HG03280 (cell line): ENCODE results near the gene DPEP1.
"Not testable (repeated sequence)": the region's sequence is repeated elsewhere in the genome, so short reads cannot be mapped to it uniquely, and the experiment has no call there.

Experiments
- ATAC-seq: cut with Tn5 transposase; IDR thresholded peaks from one replicate; pipeline ENCODE4 v1.9.1; 2021; ENCODE audit warnings: mild to moderate bottlenecking, moderate library complexity; ENCODE audit not compliant: unreplicated experiment

DPEP1 gene

GRCh38 chr16:89613231-89613953 is at the start of gene DPEP1:
TSS of gene DPEP1 (plus strand) at chr16:89613642. CDS start at chr16:89630411, 16,769 bp downstream.
- ATAC-seq, result no peak

- no peak for ATAC-seq
These were observed 48.8 kb upstream of the DPEP1 start for GRCh38 chr16:89564476-89565255.

DNA sequence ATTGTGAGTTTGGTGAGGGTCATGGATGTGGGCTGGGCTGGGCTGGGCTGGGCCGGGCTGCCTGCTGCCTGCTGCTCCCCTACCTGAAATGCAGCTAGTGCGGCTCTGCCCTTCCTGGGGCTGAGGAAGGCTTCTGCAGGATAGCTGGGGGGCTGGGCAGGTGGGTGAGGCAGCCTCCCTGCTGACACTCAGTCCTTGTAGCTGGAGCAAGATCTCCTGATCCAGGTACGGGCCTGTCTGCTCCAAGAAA is 48.3 kb upstream of the DPEP1 start:
- ATAC-seq, result no peak

DNA sequence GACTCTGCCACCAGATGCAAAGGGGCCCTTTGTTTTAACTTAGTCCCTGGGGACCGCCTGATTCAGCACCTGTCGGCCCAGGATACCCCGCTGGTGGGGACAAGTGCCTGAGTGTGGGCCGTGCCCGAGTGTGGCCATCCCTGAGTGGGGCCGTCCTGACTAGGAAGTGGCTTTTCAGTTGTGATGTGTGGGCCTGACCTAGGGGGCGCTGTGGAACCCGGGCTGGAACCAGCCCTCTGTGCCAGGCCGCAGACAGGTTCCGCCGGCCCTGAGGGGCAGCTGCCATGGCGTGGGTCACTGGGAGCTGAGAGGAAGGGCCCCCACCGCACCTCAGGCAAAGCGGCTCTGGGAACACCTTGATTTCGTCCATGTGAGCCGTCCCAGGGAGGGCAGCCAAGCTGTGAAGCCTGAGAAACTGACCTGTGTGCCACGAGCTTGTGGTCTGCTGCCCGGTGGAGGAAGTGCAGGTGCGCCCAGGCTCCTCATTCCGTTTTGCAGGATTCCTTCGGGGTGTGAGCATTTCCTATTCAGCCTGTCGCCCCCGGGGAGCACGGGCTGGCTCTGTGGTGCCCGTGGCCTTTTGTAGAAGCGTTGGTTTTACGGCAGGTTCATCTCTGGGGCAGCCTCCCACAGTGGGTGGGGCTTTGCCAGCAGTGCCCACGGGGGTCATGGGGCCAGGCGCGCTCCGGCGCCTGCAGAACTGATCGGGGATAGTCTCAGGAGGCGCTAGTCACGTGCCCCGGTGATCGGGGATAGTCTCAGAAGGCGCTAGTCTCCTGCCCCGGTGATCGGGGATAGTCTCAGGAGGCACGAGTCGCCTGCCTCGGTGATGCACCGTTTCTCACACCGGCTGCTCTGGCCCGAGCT is 47.7 kb upstream of the DPEP1 start:
- no peak for ATAC-seq

DNA sequence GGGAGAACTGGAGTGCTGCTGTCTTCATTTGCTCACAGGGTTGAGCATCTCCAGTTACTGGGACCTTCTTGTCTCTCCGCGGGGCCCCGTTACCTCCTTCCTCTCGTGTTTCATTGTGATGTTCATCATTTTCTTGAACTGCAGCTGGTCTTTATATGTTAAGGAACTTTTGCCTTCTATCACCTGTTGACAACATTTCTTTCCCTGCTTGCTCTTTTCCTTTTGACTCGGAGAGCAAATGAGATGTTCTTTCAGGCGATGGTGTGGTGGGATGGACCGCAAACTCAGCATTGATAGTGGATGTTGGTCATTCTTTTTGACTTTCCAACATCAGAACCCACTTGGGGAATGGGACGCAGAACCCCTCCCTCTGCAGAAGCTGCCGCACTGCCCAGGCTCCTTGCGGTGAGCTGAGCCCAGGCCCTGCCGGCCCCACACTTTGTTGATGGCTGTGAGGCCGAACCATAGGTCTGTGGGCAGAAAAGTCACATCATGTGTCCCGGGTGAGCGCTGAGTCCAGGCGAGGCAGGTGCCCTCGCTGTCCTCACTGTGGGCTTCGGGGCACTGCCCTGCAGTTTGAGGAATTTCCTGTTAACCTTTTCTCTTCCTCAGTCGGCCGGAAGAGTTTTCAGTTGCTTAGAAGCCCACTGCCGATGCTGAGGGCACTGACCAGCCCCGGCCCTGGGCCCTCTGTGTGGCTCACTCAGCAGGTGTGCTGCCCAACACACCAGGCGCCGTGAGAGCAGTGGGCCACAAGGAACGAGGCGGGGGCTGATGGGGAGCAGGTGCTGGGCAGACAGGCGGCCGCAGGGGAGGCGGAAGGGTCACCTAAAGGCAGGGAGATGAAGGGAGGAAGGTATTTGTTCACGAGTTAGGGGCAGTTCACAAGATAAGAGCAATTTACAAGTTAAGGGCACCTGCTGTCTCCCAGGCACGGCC is 45.5 kb upstream of the DPEP1 start:
- ATAC-seq, result no peak

DNA sequence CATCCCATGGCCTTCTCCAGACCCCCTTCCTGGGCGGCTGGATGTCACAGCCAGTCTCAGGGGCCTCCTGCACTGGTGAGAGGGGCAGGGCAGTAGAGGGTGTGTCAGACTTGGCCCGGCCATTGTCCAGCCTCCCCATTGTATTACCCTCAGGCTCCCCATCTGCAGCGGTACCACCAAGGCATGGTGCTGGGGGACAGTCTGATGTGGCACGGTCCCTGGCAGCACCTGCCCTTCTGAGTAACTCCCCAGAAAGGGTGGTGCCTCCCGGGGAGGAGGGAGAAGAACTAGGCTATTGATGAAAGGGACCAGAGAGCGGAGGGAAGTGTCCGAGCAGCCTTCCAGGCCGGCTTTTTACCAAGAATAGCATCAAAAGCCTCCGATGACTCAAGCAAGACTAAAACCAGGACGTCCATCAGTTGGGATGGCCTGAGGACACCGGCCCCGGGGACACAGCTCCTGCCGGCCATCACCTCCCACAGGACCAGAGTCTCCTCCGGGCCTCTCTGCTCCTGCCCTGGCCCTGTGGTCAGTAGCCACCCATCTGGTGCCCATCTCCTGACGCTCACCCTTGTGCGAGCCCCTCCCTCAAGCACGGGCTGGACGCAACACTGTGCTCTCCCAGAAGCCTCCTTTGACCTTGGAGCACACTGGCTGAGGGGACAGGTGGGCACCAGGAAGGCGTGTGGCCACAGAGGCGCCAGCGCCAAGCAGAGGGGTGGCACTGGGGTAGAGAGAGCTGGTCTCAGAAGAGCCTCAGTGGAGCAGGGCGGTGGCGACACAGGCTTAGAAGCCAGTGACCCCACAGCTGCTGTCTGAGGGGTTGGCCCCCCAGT is 43.7 kb upstream of the DPEP1 start:
- ATAC-seq, result no peak

DNA sequence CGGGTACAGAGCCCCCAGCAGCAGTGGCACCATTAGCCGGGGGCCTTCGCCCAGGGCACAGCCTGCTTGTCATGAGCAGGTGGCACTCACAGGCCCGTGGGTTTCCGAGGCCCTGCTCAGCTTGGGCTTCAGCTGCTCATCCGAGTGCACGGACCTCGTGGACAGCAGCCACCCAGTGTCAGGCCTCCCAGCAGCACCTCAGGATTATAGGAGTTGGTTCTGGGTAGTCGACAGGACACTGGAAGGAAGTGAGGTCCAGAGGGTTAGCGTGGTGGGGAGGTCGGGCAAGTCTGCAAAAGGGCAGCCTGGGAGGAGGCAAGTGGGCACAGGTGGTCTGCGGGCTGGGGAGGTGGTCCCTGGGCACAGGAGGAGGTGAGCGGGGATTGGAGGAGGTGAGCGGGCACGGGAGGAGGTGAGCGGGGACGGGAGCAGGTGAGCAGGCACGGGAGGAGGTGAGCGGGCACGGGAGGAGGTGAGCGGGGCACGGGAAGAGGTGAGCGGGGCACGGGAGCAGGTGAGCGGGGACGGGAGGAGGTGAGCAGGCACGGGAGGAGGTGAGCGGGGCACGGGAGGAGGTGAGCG is 43.0 kb upstream of the DPEP1 start:
- ATAC-seq, result no peak

DNA sequence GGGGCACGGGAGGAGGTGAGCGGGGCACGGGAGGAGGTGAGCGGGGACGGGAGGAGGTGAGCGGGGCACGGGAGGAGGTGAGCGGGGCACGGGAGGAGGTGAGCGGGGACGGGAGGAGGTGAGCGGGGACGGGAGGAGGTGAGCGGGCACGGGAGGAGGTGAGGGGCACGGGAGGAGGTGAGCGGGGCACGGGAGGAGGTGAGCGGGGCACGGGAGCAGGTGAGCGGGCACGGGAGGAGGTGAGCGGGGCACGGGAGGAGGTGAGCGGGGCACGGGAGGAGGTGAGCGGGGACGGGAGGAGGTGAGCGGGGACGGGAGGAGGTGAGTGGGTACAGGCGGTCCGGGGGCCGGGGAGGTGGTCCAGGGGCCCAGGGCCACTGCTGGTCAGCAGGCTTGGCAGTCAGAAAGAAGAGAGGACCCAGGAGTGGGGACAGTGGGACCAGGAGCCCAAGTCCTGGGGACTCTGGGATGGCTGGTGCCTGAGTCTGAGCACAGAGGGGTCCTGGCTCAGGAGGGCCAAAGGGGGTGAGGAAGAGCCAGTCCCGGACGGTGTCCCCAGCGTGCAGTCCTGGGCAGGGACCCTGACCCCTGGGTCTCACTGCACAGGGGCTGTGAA is 42.4 kb upstream of the DPEP1 start:
- ATAC-seq, result not testable (repeated sequence)

DNA sequence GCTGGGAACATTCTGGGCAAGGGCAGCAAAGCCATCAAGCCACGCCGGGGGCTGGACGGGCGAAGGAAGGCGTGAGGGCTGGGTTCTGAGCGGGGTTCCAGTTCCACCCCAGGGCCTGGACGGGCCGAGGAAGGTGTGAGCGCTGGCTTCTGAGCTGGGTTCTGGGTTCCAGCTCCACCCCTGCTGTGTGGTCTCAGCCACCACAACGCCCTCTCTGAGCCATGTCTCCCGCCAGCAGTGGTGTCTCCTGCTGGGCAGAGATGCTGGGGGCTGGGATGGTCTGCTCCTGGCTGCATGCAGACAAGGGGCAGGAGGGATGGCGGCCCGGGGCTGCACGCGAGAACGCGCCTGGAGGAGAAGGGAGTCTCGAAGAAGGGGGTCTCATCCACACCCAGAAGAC is 41.8 kb upstream of the DPEP1 start:
- ATAC-seq, result no peak

DNA sequence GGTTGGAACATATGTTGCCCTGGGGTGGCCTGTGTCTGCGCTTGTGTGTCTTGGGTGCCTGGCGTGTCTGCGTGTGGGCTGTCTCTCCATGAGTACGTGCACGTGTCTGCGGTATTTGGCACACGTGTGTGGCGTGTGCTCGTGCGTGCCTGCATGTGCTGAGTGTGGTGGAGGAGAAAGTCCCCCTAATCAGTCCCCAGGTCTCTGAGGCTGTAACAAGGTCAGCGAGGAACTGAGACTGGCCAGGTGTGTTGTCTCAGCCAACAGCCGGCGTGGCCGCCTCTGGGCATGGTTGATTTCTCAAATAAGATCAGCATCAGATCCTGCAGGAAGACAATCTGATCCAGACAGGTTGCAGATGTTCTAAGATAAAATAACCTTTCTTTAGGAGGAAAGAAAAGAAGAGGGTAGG is 41.4 kb upstream of the DPEP1 start:
- ATAC-seq, result no peak

DNA sequence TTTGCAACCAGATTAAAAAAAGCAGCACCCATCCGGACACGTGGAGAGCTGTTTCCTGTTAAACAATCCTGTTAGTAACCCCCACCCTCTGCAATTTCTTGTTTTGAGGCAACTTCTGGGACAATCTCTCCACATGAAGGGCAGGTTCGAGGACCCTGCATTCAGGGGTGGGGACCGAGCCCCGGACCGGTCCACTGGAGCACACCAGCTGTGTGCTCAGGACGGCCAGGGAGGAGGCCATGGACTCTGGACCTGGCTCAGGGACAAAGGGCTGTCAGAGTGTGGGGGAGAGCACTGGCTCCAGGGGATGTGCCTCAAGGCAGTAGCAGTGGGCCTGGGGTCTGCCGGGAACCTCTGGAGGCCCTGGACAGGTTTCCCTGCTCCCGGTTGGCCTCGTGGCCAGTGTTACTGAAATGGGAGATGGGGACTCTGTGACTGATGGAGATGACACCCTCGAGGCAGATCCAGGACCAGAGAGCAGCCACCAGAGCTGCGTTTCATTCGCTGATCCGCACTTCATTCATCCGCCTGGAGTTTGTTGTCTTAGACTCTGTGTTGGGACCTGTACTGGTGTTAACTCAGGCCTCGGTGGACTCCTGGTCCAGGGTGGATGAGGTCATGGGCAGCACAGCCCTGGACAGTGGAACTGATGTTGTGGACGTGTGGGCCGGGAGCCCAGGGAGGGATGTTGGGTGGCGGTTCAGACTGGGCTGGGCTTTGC is 40.8 kb upstream of the DPEP1 start:
- ATAC-seq, result no peak

- no peak for ATAC-seq
These were observed 39.4 kb upstream of the DPEP1 start for GRCh38 chr16:89573826-89574680.

DNA sequence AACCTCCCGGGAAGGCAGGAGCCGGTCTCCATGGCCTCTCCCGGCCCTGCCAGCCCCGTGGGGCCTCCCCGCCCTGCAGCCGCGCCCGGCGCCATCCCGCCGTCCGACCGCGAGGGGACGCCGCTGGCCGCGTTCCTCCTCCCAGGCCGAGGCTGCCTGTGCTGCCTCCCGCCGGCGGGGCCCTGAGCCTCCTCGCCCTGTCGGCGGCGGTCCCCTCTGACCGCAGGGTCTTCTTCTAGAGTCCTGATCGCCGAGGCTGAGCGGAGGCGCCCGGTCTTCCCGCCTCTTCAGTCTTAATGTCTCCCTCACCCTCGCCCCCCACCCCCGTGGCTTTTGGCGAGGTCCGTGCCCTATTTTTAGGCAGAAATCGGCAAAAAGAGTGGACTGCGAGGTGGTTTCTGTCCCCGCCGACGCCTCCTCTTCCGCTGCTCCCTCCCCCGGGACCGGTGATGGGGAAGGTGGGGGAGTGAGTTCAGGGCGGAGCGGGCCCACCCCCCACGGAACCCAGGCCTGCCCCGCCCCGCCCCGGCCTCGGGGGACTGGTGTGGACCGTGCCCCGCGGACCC is 38.7 kb upstream of the DPEP1 start:
- ATAC-seq, result no peak

DNA sequence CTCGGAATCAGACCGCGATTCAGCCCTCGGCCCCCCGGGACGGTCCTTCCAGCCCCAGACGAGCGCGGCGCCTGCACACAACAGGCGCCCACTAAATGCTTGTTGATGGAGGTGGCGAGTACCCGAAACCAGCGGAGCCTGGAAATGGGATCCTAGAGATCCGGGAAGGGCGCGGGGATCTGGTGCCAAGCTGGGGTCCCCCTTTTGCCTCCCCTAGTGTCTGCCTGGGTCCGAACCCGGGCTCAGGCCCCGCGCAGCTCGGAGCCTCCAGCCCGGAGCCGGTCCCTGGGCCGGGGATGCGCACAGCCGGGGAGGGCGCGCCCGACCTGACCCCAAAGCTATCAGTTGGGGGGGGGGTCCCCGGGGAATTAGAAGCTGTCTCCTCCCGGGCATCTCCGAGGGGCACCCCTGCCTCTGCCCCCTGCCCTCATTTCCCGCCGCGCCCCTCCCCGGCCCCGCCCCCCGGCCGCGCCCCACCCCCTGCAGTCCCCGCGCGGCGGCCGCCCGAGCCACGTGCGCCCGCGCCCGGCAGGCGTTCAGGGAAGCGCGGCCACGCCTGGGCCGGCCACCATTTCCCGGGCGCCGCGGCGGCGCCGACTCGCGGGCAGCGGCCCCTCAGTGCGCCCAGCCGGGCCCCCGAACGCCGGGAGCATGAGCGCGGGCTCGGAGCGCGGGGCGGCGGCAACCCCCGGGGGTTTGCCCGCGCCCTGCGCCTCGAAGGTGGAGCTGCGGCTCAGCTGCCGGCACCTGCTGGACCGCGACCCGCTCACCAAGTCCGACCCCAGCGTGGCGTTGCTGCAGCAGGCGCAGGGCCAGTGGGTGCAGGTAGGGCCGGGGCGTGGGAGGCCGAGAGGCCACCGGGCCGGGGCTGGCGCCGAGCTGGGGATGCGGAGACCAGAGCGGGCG is 37.9 kb upstream of the DPEP1 start, which contains the start of gene CPNE7:
Gene CPNE7, plus strand, starts transcription at position 512 of the 906 bp plus-strand sequence. Its CDS starts 140 bp downstream, at position 652.
- ATAC-seq, result no peak

GRCh38 chr16:89576153-89577054 is 37.0 kb upstream of the DPEP1 start:
- ATAC-seq, result no peak
